ENCODE data around the gene SPATA4.

The SPATA4 gene

GRCh38 chr4:176193126-176193525 lies 2.3 kb downstream of the SPATA4 start:
- Histone ChIP-seq H3K4me3 (replicated peaks; ENCODE audit: insufficient read depth, low read length) (no peak overlapping the region), H3K27ac (replicated peaks) (no peak overlapping the region), H3K27me3 (ENCODE audit: insufficient read depth, poor library complexity, severe bottlenecking) (no peaks in the 10 kb centered on the region)
- DNase-seq (ENCODE audit: low read depth in 1 of 2, low spot score in 1 of 2), result no peak
- TF ChIP-seq, protein P1, sequence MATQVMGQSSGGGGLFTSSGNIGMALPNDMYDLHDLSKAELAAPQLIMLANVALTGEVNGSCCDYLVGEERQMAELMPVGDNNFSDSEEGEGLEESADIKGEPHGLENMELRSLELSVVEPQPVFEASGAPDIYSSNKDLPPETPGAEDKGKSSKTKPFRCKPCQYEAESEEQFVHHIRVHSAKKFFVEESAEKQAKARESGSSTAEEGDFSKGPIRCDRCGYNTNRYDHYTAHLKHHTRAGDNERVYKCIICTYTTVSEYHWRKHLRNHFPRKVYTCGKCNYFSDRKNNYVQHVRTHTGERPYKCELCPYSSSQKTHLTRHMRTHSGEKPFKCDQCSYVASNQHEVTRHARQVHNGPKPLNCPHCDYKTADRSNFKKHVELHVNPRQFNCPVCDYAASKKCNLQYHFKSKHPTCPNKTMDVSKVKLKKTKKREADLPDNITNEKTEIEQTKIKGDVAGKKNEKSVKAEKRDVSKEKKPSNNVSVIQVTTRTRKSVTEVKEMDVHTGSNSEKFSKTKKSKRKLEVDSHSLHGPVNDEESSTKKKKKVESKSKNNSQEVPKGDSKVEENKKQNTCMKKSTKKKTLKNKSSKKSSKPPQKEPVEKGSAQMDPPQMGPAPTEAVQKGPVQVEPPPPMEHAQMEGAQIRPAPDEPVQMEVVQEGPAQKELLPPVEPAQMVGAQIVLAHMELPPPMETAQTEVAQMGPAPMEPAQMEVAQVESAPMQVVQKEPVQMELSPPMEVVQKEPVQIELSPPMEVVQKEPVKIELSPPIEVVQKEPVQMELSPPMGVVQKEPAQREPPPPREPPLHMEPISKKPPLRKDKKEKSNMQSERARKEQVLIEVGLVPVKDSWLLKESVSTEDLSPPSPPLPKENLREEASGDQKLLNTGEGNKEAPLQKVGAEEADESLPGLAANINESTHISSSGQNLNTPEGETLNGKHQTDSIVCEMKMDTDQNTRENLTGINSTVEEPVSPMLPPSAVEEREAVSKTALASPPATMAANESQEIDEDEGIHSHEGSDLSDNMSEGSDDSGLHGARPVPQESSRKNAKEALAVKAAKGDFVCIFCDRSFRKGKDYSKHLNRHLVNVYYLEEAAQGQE (IDR thresholded peaks at IDR 0.05; ENCODE audit: insufficient replicate concordance, low read depth), result no peak
- TF ChIP-seq GABPA (IDR thresholded peaks at IDR 0.05; ENCODE audit: low read depth) (no peak), POLR2AphosphoS5 (IDR thresholded peaks at IDR 0.05; ENCODE audit: low read depth) (no peak), SPI1 (IDR thresholded peaks at IDR 0.05; ENCODE audit: borderline replicate concordance, low read depth) (no peak)
- TF ChIP-seq, protein P2, sequence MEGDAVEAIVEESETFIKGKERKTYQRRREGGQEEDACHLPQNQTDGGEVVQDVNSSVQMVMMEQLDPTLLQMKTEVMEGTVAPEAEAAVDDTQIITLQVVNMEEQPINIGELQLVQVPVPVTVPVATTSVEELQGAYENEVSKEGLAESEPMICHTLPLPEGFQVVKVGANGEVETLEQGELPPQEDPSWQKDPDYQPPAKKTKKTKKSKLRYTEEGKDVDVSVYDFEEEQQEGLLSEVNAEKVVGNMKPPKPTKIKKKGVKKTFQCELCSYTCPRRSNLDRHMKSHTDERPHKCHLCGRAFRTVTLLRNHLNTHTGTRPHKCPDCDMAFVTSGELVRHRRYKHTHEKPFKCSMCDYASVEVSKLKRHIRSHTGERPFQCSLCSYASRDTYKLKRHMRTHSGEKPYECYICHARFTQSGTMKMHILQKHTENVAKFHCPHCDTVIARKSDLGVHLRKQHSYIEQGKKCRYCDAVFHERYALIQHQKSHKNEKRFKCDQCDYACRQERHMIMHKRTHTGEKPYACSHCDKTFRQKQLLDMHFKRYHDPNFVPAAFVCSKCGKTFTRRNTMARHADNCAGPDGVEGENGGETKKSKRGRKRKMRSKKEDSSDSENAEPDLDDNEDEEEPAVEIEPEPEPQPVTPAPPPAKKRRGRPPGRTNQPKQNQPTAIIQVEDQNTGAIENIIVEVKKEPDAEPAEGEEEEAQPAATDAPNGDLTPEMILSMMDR (IDR thresholded peaks at IDR 0.05; ENCODE audit: insufficient read depth, low read length), result no peak

DNA sequence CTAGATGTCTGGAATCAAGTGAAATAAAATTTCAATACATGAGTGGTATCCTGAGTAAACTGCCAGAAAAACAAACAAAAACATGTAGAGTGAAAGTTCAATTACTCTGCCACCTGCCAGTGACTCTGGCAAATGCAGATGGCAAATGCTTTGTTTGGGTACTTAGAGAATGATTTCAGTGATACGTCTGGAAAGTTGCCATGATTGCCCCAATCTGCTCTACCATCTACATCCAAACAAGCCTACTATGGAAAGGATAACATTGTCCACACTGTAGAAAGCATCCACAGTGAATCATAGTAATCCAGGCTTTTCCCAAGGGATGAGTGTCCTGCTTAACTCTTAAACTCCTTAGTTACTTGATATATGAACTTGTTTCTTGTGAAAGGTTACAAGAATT lies 3.4 kb downstream of the SPATA4 start:
- DNase-seq (ENCODE audit: low read depth in 1 of 2, low spot score in 1 of 2), result no peak
- no peak overlapping the region for H3K27ac ChIP-seq (replicated peaks)

GRCh38 chr4:176189891-176190795 lies 5.2 kb downstream of the SPATA4 start:
- DNase-seq (ENCODE audit: low read depth in 1 of 2, low spot score in 1 of 2), result no peak
- Histone ChIP-seq H3K27ac (replicated peaks) (no peak overlapping the region), H3K4me3 (replicated peaks; ENCODE audit: insufficient read depth, low read length) (no peak overlapping the region), H3K27me3 (ENCODE audit: insufficient read depth, poor library complexity, severe bottlenecking) (no peaks in the 10 kb centered on the region)
- no peak for TF ChIP-seq POLR2AphosphoS5 (IDR thresholded peaks at IDR 0.05; ENCODE audit: low read depth)

More for the DNA sequence above, 3.4 kb downstream of the SPATA4 start:
- TF ChIP-seq POLR2AphosphoS5 (IDR thresholded peaks at IDR 0.05; ENCODE audit: low read depth), result no peak
- TF ChIP-seq, protein P1 (IDR thresholded peaks at IDR 0.05; ENCODE audit: insufficient replicate concordance, low read depth), result no peak
- TF ChIP-seq GABPA (IDR thresholded peaks at IDR 0.05; ENCODE audit: low read depth), result no peak
- TF ChIP-seq SPI1 (IDR thresholded peaks at IDR 0.05; ENCODE audit: borderline replicate concordance, low read depth), result no peak
- TF ChIP-seq, protein P2 (IDR thresholded peaks at IDR 0.05; ENCODE audit: insufficient read depth, low read length), result no peak
- Histone ChIP-seq H3K27me3 (ENCODE audit: insufficient read depth, poor library complexity, severe bottlenecking) (no peaks in the 10 kb centered on the region), H3K4me3 (replicated peaks; ENCODE audit: insufficient read depth, low read length) (no peak overlapping the region)

DNA sequence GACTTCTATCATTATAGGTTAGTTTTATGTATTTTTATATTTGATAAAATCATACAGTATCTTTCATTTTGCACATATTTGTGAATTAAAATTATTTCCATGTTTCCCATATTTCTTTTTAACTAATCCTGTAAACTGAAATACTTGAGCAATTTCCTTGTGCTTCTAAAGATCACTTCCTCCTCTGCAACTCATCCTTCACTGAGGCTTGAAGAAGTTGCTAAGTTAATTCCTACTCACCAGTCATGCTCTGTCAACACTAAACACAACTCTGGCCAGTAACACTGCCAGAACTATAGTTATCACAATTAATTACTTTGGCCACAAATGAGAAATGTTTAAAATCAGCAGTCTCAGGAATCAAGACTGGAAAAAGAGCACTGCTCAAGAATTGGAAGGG lies 6.7 kb downstream of the SPATA4 start:
- Histone ChIP-seq H3K4me3 (replicated peaks; ENCODE audit: insufficient read depth, low read length) (no peak overlapping the region), H3K27ac (replicated peaks) (no peak overlapping the region), H3K27me3 (ENCODE audit: insufficient read depth, poor library complexity, severe bottlenecking) (no peaks in the 10 kb centered on the region)
- no peak for DNase-seq (ENCODE audit: low read depth in 1 of 2, low spot score in 1 of 2)
- TF ChIP-seq SPI1 (IDR thresholded peaks at IDR 0.05; ENCODE audit: borderline replicate concordance, low read depth) (peak; percentile 56; the same call in 1 of the 2 replicates), GABPA (IDR thresholded peaks at IDR 0.05; ENCODE audit: low read depth) (no peak)

Data from HL-60 (cell line).